Measurements from ENCODE around the gene AIMP2. TPM values are rescaled to one million over a fixed set of nuclear protein-coding genes. Genes with fewer than 3 reads are reported as not detected.

Gene AIMP2
- total and polyA plus RNA-seq, 2 of the 4 experiments (the other 2 are of a cell fraction): 57.5 to 58.6 TPM

DNA sequence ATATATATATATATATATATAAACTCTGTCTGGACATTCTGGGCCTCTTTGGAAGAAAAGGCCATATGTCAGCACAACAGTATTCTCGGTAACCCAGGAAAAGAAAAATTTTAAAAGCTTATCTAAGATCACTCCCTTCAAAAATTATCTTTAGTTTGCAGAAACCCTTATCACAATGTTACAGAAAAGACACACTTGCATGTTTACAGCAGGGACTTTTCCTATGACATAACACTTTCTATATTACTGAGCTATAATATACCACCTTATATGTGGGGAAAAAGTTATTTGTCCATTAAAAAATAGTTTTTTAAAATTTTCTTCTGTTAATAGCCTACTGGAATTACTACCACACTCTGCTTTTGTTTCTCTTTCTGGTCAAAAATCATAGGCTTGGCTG, 47.5 kb downstream of the AIMP2 start:
- intact Hi-C loops (cut with micrococcal nuclease) (no loop called here), in situ Hi-C loops (cut with MboI; ENCODE audit: low sequenced_read_pairs) (no loop called here), dilution Hi-C loops (cut with HindIII; ENCODE audit: low sequenced_read_pairs, unreplicated experiment) (no loop called here)
- H3K9me1 ChIP-seq (ENCODE audit: insufficient read depth, low read length): peaks cover 3% of the 10 kb centered on the region; the same call in 1 of the 2 replicates
- no peak overlapping the region for H3K56ac ChIP-seq (ENCODE audit: extremely low read depth, insufficient read depth, low read length)
- BruUV-seq (replicated peaks): no TSS peak
- no peak overlapping the region for H3K9ac ChIP-seq (ENCODE audit: low read depth, low read length)
- TF ChIP-seq CHD1 (IDR thresholded peaks at IDR 0.05; ENCODE audit: low read depth, low read length): no peak
- ATAC-seq (ENCODE audit: low read depth) (no peak), DNase-seq (no peak)
- H3K36me3 ChIP-seq (ENCODE audit: control insufficient read depth, insufficient read depth, low read length): peaks cover 9% of the 10 kb centered on the region
- no peak overlapping the region for H2AK9ac ChIP-seq (replicated peaks; ENCODE audit: low read depth, low read length, poor library complexity)
- H3K27ac ChIP-seq (ENCODE audit: insufficient read depth, low read length): no peak overlapping the region
- no peak overlapping the region for H3K4ac ChIP-seq (ENCODE audit: low read depth, low read length)
- no peaks in the 10 kb centered on the region for H3K9me3 ChIP-seq (ENCODE audit: control insufficient read depth, insufficient read depth, low read length)
- no peak overlapping the region for H2BK120ac ChIP-seq (ENCODE audit: low read depth, low read length)
- no peak overlapping the region for H3K14ac ChIP-seq (replicated peaks; ENCODE audit: low read depth, low read length)
- peaks cover 5% of the 10 kb centered on the region for H3K4me1 ChIP-seq (ENCODE audit: control insufficient read depth, insufficient read depth, low read length)
- H2BK5ac ChIP-seq (ENCODE audit: low read depth, low read length, poor library complexity, severe bottlenecking): no peak overlapping the region
- no peak overlapping the region for H4K8ac ChIP-seq (ENCODE audit: low read depth in 2 of 2, low read length in 2 of 2)
- peaks cover 19% of the 10 kb centered on the region; the same call in 1 of the 2 replicates for H4K20me1 ChIP-seq (ENCODE audit: insufficient read depth, low read length)
- no peak overlapping the region for H4K91ac ChIP-seq (ENCODE audit: insufficient read depth, low read depth, low read length)
- H4K5ac ChIP-seq (ENCODE audit: low read depth, low read length): no peak overlapping the region
- CTCF ChIA-PET: no interaction called here
- no peaks in the 10 kb centered on the region for H3K27me3 ChIP-seq (ENCODE audit: control insufficient read depth, insufficient read depth, low read length)
- no peak overlapping the region for H2BK15ac ChIP-seq (ENCODE audit: low read depth, low read length)
- H3K79me1 ChIP-seq (ENCODE audit: low read depth in 1 of 2, low read length in 2 of 2): peaks cover 6 to 47% of the 10 kb centered on the region in 2 experiments
- no peak overlapping the region for H2BK20ac ChIP-seq (ENCODE audit: low read depth, low read length)
- no peak overlapping the region for H3K4me3 ChIP-seq (ENCODE audit: insufficient read depth, low read depth, low read length)
- POLR2A ChIA-PET (ENCODE audit: unreplicated experiment): no interaction called here
- no peak overlapping the region for H2AK5ac ChIP-seq (ENCODE audit: low read depth, low read length)
- H2AFZ ChIP-seq (replicated peaks; ENCODE audit: low read length, poor library complexity): no peak overlapping the region
- H3K4me2 ChIP-seq (ENCODE audit: low read depth, low read length): no peak overlapping the region; the same call in 1 of the 2 replicates
- no CpG with 5 or more reads among the region's 1 CpG for WGBS, 2 experiments (ENCODE audit: extremely low coverage in 2 of 2, insufficient read length in 1 of 2)
- 0 out of 2 replicates have a peak overlapping the region, but pooled peaks have one; percentile 38 for H3K23ac ChIP-seq (ENCODE audit: low read depth, low read length)
- no peak overlapping the region for H3K18ac ChIP-seq (ENCODE audit: low read depth, low read length)
